SH-SY5Y (cell line): ENCODE results near the gene SGMS1.

Experiments used
- GATA2 ChIP-seq: IDR thresholded peaks from 2 replicates; pipeline ENCODE4 v1.6.1; 2011; ENCODE audit warnings: mild to moderate bottlenecking, low read depth, low read length
- GATA3 ChIP-seq: IDR thresholded peaks from 2 replicates; pipeline ENCODE4 v1.6.1; 2011; ENCODE audit warnings: low read depth, mild to moderate bottlenecking, low read length, moderate library complexity

GRCh38 chr10:50404021-50404773 is 219.6 kb downstream of the SGMS1 start:
- TF ChIP-seq GATA2 = no peak
- no peak for TF ChIP-seq GATA3
